ENCODE results near the gene KLRD1. TPM values are rescaled to one million over a fixed set of nuclear protein-coding genes. Genes with fewer than 3 reads are reported as not detected.

The KLRD1 gene
- total and polyA plus RNA-seq, 4 donors = 0.60 to 5.0 (median 1.4) TPM

GRCh38 chr12:10362325-10362724 lies 54.7 kb downstream of the KLRD1 start:
- H3K4me3 ChIP-seq (ENCODE audit: low read depth in 1 of 3, low read length in 3 of 3) = no peak overlapping the region
- WGBS = 73% methylated on average over 3 of the region's 3 CpGs
- H3K9me3 ChIP-seq (ENCODE audit: control insufficient read depth in 4 of 4, low read length in 3 of 4) = no peaks in the 10 kb centered on the region
- no peaks in the 10 kb centered on the region for H3K27me3 ChIP-seq (ENCODE audit: control insufficient read depth in 4 of 4, insufficient read depth in 4 of 4, low read length in 3 of 4)
- no peak for TF ChIP-seq FOXA1 (IDR thresholded peaks at IDR 0.05)
- no peak for TF ChIP-seq RXRA (IDR thresholded peaks at IDR 0.05)
- TF ChIP-seq, protein P1, sequence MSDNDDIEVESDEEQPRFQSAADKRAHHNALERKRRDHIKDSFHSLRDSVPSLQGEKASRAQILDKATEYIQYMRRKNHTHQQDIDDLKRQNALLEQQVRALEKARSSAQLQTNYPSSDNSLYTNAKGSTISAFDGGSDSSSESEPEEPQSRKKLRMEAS (IDR thresholded peaks at IDR 0.05) = no peak
- no peak for TF ChIP-seq CTCF (IDR thresholded peaks at IDR 0.05; ENCODE audit: low read depth, low read length, missing input control)
- no peak for TF ChIP-seq HNF4A (conservative IDR thresholded peaks at IDR 0.05)
- TF ChIP-seq RAD21 (IDR thresholded peaks at IDR 0.05) = no peak
- TF ChIP-seq GABPA (IDR thresholded peaks at IDR 0.05 in 1 of 2, conservative IDR thresholded peaks at IDR 0.05 in 1 of 2) = no peak
- TF ChIP-seq SP1 (IDR thresholded peaks at IDR 0.05) = no peak
- TF ChIP-seq, protein P2, sequence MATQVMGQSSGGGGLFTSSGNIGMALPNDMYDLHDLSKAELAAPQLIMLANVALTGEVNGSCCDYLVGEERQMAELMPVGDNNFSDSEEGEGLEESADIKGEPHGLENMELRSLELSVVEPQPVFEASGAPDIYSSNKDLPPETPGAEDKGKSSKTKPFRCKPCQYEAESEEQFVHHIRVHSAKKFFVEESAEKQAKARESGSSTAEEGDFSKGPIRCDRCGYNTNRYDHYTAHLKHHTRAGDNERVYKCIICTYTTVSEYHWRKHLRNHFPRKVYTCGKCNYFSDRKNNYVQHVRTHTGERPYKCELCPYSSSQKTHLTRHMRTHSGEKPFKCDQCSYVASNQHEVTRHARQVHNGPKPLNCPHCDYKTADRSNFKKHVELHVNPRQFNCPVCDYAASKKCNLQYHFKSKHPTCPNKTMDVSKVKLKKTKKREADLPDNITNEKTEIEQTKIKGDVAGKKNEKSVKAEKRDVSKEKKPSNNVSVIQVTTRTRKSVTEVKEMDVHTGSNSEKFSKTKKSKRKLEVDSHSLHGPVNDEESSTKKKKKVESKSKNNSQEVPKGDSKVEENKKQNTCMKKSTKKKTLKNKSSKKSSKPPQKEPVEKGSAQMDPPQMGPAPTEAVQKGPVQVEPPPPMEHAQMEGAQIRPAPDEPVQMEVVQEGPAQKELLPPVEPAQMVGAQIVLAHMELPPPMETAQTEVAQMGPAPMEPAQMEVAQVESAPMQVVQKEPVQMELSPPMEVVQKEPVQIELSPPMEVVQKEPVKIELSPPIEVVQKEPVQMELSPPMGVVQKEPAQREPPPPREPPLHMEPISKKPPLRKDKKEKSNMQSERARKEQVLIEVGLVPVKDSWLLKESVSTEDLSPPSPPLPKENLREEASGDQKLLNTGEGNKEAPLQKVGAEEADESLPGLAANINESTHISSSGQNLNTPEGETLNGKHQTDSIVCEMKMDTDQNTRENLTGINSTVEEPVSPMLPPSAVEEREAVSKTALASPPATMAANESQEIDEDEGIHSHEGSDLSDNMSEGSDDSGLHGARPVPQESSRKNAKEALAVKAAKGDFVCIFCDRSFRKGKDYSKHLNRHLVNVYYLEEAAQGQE (IDR thresholded peaks at IDR 0.05) = no peak
- TF ChIP-seq TAF1 (conservative IDR thresholded peaks at IDR 0.05) = no peak
- no peak for TF ChIP-seq NR2F2 (IDR thresholded peaks at IDR 0.05)
- H3K36me3 ChIP-seq (ENCODE audit: control insufficient read depth in 4 of 4, insufficient read depth in 3 of 4, low read depth in 1 of 4, low read length in 3 of 4) = no peaks in the 10 kb centered on the region
- no peak for DNase-seq (ENCODE audit: low spot score)
- no peak overlapping the region for H3K9ac ChIP-seq (ENCODE audit: low read depth in 1 of 2, low read length in 2 of 2)
- H3K27ac ChIP-seq (ENCODE audit: low read depth in 1 of 2, low read length in 2 of 2) = no peak overlapping the region
- H3K4me1 ChIP-seq (ENCODE audit: control insufficient read depth in 4 of 4, insufficient read depth in 4 of 4, low read length in 3 of 4) = peaks cover 2 to 22% (median 11%) of the 10 kb centered on the region in 4 donors

- H3K36me3 ChIP-seq (ENCODE audit: control insufficient read depth in 4 of 4, insufficient read depth in 3 of 4, low read depth in 1 of 4, low read length in 3 of 4) = no peaks in the 10 kb centered on the region
- H3K9ac ChIP-seq (ENCODE audit: low read depth in 1 of 2, low read length in 2 of 2) = no peak overlapping the region
- 74% methylated on average over 9 of the region's 9 CpGs for WGBS
- peak overlapping the region; percentile 97 to 98 for H3K27ac ChIP-seq (ENCODE audit: low read depth in 1 of 2, low read length in 2 of 2)
- no peaks in the 10 kb centered on the region for H3K27me3 ChIP-seq (ENCODE audit: control insufficient read depth in 4 of 4, insufficient read depth in 4 of 4, low read length in 3 of 4)
- peaks cover 2 to 22% (median 11%) of the 10 kb centered on the region in 4 donors for H3K4me1 ChIP-seq (ENCODE audit: control insufficient read depth in 4 of 4, insufficient read depth in 4 of 4, low read length in 3 of 4)
- H3K4me3 ChIP-seq (ENCODE audit: low read depth in 1 of 3, low read length in 3 of 3) = no peak overlapping the region
- DNase-seq (ENCODE audit: low spot score) = no peak
- H3K9me3 ChIP-seq (ENCODE audit: control insufficient read depth in 4 of 4, low read length in 3 of 4) = no peaks in the 10 kb centered on the region
- TF ChIP-seq YY1 (IDR thresholded peaks at IDR 0.05) (no peak), HNF4A (conservative IDR thresholded peaks at IDR 0.05) (no peak), JUND (IDR thresholded peaks at IDR 0.05) (no peak), EGR1 (IDR thresholded peaks at IDR 0.05; ENCODE audit: low read depth in 2 of 2) (no peak), ZBTB33 (IDR thresholded peaks at IDR 0.05) (no peak), RXRA (IDR thresholded peaks at IDR 0.05) (no peak), TAF1 (conservative IDR thresholded peaks at IDR 0.05) (no peak), CTCF (IDR thresholded peaks at IDR 0.05; ENCODE audit: low read depth, low read length, missing input control) (no peak), SP1 (IDR thresholded peaks at IDR 0.05) (no peak), RAD21 (IDR thresholded peaks at IDR 0.05) (no peak), ATF3 (IDR thresholded peaks at IDR 0.05) (no peak)
- TF ChIP-seq, protein P2 (IDR thresholded peaks at IDR 0.05) = no peak
These were observed 55.4 kb downstream of the KLRD1 start for GRCh38 chr12:10362828-10363657.

All from liver (tissue), 9 donors.